Naive thymus-derived CD4-positive, alpha-beta T cell (primary cell): ENCODE results near the gene SDCCAG8. TPM values are rescaled to one million over a fixed set of nuclear protein-coding genes. Genes with fewer than 3 reads are reported as not detected.

Experiments used
- ATAC-seq: fragments of 150-1000 bp; cut with Tn5 transposase; 2 replicates; pipeline ENCODE4 v1.10.0; 2021; ENCODE audit warnings: mild to moderate bottlenecking, moderate library complexity
- CTCF ChIA-PET: fragments of 350-600 bp; sonication (Branson Sonifier 250); formaldehyde crosslinking; loops from one replicate; lab custom pipeline; 2021; ENCODE audit warnings: antibody characterized with exemption; lab: Charles Lee
- POLR2A ChIA-PET: fragments of 350-600 bp; sonication (Branson Sonifier 250); formaldehyde crosslinking; loops from one replicate; lab custom pipeline; 2021; ENCODE audit warnings: antibody characterized with exemption, inconsistent platforms; lab: Charles Lee
- DNase-seq, 9 donors: peaks; one replicate each; pipeline versions ENCODE4 v3.0.0 to v3.0.0-alpha.2; 2020 to 2022; ENCODE audit warnings: mixed read lengths in 1 of 9
- H3K27ac ChIP-seq: one replicate; pipeline ENCODE4 v1.7.0; 2013; ENCODE audit warnings: mild to moderate bottlenecking, low read depth, low read length, moderate library complexity
- H3K27me3 ChIP-seq, 2 donors: one replicate each; pipeline ENCODE4 v1.7.0; 2013; ENCODE audit warnings: low read length in 2 of 2, mild to moderate bottlenecking in 2 of 2, moderate library complexity in 2 of 2; ENCODE audit not compliant: control insufficient read depth in 2 of 2, insufficient read depth in 2 of 2
- H3K36me3 ChIP-seq, 3 experiments: 1 replicate in 2 of 3; 2 replicates in 1 of 3; pipeline ENCODE4 v1.7.0; 2013; ENCODE audit warnings: low read length in 3 of 3, mild to moderate bottlenecking in 3 of 3, moderate library complexity in 1 of 3; ENCODE audit not compliant: insufficient read depth in 3 of 3, control insufficient read depth in 2 of 3
- H3K4me1 ChIP-seq, 2 donors: one replicate each; pipeline ENCODE4 v1.7.0; 2013; ENCODE audit warnings: low read length in 2 of 2, mild to moderate bottlenecking in 2 of 2, moderate library complexity in 1 of 2; ENCODE audit not compliant: control insufficient read depth in 2 of 2, insufficient read depth in 2 of 2
- H3K4me3 ChIP-seq: 2 replicates; pipeline ENCODE4 v1.7.0; 2013; ENCODE audit warnings: mild to moderate bottlenecking, low read length
- H3K9me3 ChIP-seq, 3 experiments: 1 replicate in 2 of 3; 2 replicates in 1 of 3; pipeline ENCODE4 v1.7.0; 2013; ENCODE audit warnings: low read length in 3 of 3; ENCODE audit not compliant: control insufficient read depth in 2 of 3
- H3K27ac Mint-ChIP-seq, 9 donors: one replicate each; pipeline ENCODE4 v1.8.0; 2020 to 2022; ENCODE audit warnings: mixed read lengths in 9 of 9, mild to moderate bottlenecking in 8 of 9, moderate library complexity in 5 of 9, inconsistent platforms in 2 of 9
- H3K27me3 Mint-ChIP-seq, 5 donors: one replicate each; pipeline ENCODE4 v1.8.0; 2021 to 2022; ENCODE audit warnings: mixed read lengths in 5 of 5, mild to moderate bottlenecking in 1 of 5
- H3K36me3 Mint-ChIP-seq, 5 donors: one replicate each; pipeline ENCODE4 v1.8.0; 2020 to 2022; ENCODE audit warnings: mixed read lengths in 5 of 5, mild to moderate bottlenecking in 3 of 5, inconsistent platforms in 1 of 5
- H3K4me1 Mint-ChIP-seq, 7 donors: one replicate each; pipeline ENCODE4 v1.8.0; 2020 to 2022; ENCODE audit warnings: mixed read lengths in 7 of 7, mild to moderate bottlenecking in 3 of 7, inconsistent platforms in 1 of 7
- H3K4me3 Mint-ChIP-seq, 10 donors: one replicate each; pipeline ENCODE4 v1.8.0; 2020 to 2022; ENCODE audit warnings: mild to moderate bottlenecking in 10 of 10, mixed read lengths in 10 of 10, moderate library complexity in 6 of 10, inconsistent platforms in 2 of 10
- H3K9me3 Mint-ChIP-seq, 11 donors: one replicate each; pipeline ENCODE4 v1.8.0; 2020 to 2022; ENCODE audit warnings: mixed read lengths in 11 of 11, mild to moderate bottlenecking in 4 of 11, inconsistent platforms in 1 of 11, moderate library complexity in 1 of 11
- intact Hi-C, 2 donors: fragments of 100-400 bp; cut with micrococcal nuclease; formaldehyde crosslinking; loops; one replicate each; pipeline ENCODE4 v1.15.1; 2023
- polyA plus RNA-seq, 2 donors: library from polyadenylated mRNA; unstranded; fragments of 300-500 nt; fragmentation: Illumina TruSeq; gene quantifications; one replicate each; pipeline ENCODE4 v1.2.3, GENCODE V29; 2021
- total RNA-seq, 6 experiments: library from RNA in 5 of 6; stranded (reverse) in 5 of 6; gene quantifications; 1 replicate in 5 of 6; 2 replicates in 1 of 6; pipeline ENCODE4 v1.2.3 and lab custom pipeline; 2021 to 2026

The SDCCAG8 gene
- total and polyA plus RNA-seq, 7 experiments from 2014 or later = 26.0 to 45.2 (median 39.1) TPM

GRCh38 chr1:243348331-243348730 lies 92.5 kb downstream of the SDCCAG8 start:
- Histone ChIP-seq H3K27me3 (no peaks in the 10 kb centered on the region), H3K4me1 (no peaks in the 10 kb centered on the region), H3K27ac (no peak overlapping the region), H3K36me3 (no peaks in the 10 kb centered on the region), H3K4me3 (no peak overlapping the region), H3K9me3 (no peaks in the 10 kb centered on the region)
- Mint-ChIP-seq H3K27ac (no peak overlapping the region), H3K4me3 (no peak overlapping the region), H3K9me3 (no peaks in the 10 kb centered on the region), H3K27me3 (no peaks in the 10 kb centered on the region), H3K36me3 (peaks cover 7 to 46% (median 22%) of the 10 kb centered on the region in 5 donors), H3K4me1 (peaks cover 0 to 10% (median 6%) of the 10 kb centered on the region in 7 donors)
- CTCF ChIA-PET = interaction anchor here (0.7 kb wide), 1 partner anchor 1739 kb away, joined by 3 read pairs; no protein-coding TSS in a partner anchor
- no peak for ATAC-seq
- POLR2A ChIA-PET = no interaction called here
- DNase-seq = no peak
- intact Hi-C loops = no loop called here

- intact Hi-C loops = no loop called here
- Histone ChIP-seq H3K36me3 (no peaks in the 10 kb centered on the region), H3K27me3 (no peaks in the 10 kb centered on the region), H3K4me1 (no peaks in the 10 kb centered on the region), H3K27ac (no peak overlapping the region), H3K9me3 (no peaks in the 10 kb centered on the region), H3K4me3 (no peak overlapping the region)
- H3K4me3 Mint-ChIP-seq = no peak overlapping the region
- CTCF ChIA-PET = no interaction called here
- ATAC-seq (no peak), DNase-seq (no peak)
- no peak overlapping the region for H3K27ac Mint-ChIP-seq
- no peaks in the 10 kb centered on the region for H3K9me3 Mint-ChIP-seq
- peaks cover 1 to 15% (median 13%) of the 10 kb centered on the region in 7 donors for H3K4me1 Mint-ChIP-seq
- H3K27me3 Mint-ChIP-seq = no peaks in the 10 kb centered on the region
- H3K36me3 Mint-ChIP-seq = peaks cover 9 to 43% (median 20%) of the 10 kb centered on the region in 5 donors
- POLR2A ChIA-PET = no interaction called here
Observed at GRCh38 chr1:243349128-243349527, 93.3 kb downstream of the SDCCAG8 start.

DNA sequence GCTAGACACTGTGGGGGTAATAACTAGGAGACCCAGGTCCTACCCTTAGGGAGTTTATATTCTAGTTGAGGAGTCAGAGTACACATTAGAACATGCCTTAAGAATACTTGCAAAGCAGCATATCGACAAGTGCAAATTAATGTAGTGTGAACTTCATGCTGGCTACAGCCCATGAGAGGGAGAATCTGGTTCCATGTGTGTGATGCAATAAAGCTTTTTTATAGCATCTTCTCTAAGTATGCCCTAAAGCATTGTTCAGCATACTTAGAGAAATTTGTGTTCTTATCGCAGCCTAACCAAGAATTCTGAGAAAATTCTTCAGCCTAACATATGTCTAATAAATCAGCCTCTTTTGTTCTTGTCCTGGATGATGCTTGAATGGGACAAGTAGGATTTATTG lies 95.5 kb downstream of the SDCCAG8 start:
- no peak overlapping the region for H3K27ac ChIP-seq
- H3K27me3 Mint-ChIP-seq = no peaks in the 10 kb centered on the region
- POLR2A ChIA-PET = no interaction called here
- no peak overlapping the region for H3K4me3 ChIP-seq
- no peaks in the 10 kb centered on the region for H3K4me1 ChIP-seq
- no peaks in the 10 kb centered on the region for H3K36me3 ChIP-seq
- H3K4me3 Mint-ChIP-seq = no peak overlapping the region
- H3K27me3 ChIP-seq = no peaks in the 10 kb centered on the region
- intact Hi-C loops = no loop called here
- peak overlapping the region in 1 of 9 donors; percentile 72 for H3K27ac Mint-ChIP-seq
- peaks cover 9 to 45% (median 22%) of the 10 kb centered on the region in 5 donors for H3K36me3 Mint-ChIP-seq
- DNase-seq = no peak
- H3K9me3 ChIP-seq = no peaks in the 10 kb centered on the region
- CTCF ChIA-PET = no interaction called here
- no peak for ATAC-seq
- no peaks in the 10 kb centered on the region for H3K9me3 Mint-ChIP-seq
- H3K4me1 Mint-ChIP-seq = peaks cover 9 to 23% (median 21%) of the 10 kb centered on the region in 7 donors

DNA sequence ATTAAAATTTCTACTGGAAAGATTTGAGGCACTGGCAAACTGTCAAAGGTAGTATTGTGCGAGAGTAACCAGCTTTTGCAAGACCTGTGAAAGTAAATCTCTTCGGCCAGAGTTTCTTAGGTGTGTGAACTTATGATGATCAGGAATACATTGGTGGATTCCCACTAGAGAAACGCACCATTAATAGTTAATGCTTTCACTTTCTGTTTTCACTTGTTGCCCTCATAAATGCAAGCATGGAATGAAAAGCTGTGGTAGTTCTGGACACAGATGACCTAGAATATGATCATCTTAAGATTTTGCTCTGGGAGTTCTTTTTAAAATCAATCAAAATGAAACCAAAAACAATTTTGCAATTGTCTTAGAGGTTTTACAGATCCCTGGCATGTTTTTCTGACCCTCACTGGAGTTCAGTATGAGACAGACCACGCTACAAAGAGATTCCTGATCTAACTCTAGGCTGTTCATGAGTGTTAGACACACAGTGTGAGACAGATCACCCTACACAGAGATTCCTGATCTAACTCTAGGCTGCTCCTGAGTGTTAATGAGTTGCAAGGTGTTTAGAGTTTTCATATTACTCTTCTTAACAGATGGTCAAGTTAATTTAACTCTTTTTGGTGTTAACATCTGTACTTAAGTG lies 98.8 kb downstream of the SDCCAG8 start:
- ChIA-PET POLR2A (no interaction called here), CTCF (no interaction called here)
- peaks cover 6 to 45% (median 23%) of the 10 kb centered on the region in 5 donors for H3K36me3 Mint-ChIP-seq
- peak overlapping the region; percentile 14 to 78 (median 59) for H3K27ac Mint-ChIP-seq
- peaks cover 0 to 1% (median 0%) of the 10 kb centered on the region in 11 donors for H3K9me3 Mint-ChIP-seq
- no peak overlapping the region for H3K27ac ChIP-seq
- no peaks in the 10 kb centered on the region for H3K36me3 ChIP-seq
- intact Hi-C loops = no loop called here
- H3K9me3 ChIP-seq = no peaks in the 10 kb centered on the region
- DNase-seq (peak in 2 of 9 donors; percentile 4 to 13), ATAC-seq (peak; percentile 29)
- H3K4me3 Mint-ChIP-seq = peak overlapping the region; percentile 43 to 82 (median 78)
- H3K27me3 ChIP-seq = no peaks in the 10 kb centered on the region
- no peaks in the 10 kb centered on the region for H3K27me3 Mint-ChIP-seq
- peak overlapping the region; percentile 39 for H3K4me3 ChIP-seq
- H3K4me1 ChIP-seq = no peaks in the 10 kb centered on the region
- peaks cover 9 to 22% (median 20%) of the 10 kb centered on the region in 7 donors for H3K4me1 Mint-ChIP-seq

DNA sequence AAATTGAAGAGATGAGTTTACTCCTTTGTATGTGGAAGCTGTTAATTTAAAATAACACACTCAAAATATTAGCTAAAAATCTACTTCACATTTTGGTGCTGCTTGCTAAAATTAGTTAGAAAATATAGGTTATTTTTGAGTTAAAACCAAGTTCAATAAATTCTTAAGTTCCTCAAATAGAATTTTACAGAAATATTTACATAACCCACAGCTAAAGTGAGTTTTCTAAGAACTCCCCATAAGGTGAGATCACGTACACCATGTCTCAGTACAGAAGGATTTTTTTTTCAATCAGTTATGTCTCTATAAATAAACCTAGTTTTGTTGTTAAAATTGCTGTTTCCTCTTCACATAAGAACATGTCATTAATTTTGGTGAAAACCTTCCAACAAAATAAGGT lies 108.0 kb downstream of the SDCCAG8 start:
- Mint-ChIP-seq H3K36me3 (peaks cover 13 to 35% (median 25%) of the 10 kb centered on the region in 5 donors), H3K9me3 (no peaks in the 10 kb centered on the region), H3K4me1 (peaks cover 0 to 8% (median 0%) of the 10 kb centered on the region in 7 donors), H3K4me3 (no peak overlapping the region), H3K27ac (no peak overlapping the region), H3K27me3 (no peaks in the 10 kb centered on the region)
- ChIA-PET POLR2A (no interaction called here), CTCF (interaction anchor here (1.0 kb wide), 1 partner anchor 953 kb away, joined by 3 read pairs; no protein-coding TSS in a partner anchor)
- no peak overlapping the region for H3K4me3 ChIP-seq
- no peaks in the 10 kb centered on the region for H3K4me1 ChIP-seq
- H3K27me3 ChIP-seq = no peaks in the 10 kb centered on the region
- H3K27ac ChIP-seq = no peak overlapping the region
- no peaks in the 10 kb centered on the region for H3K9me3 ChIP-seq
- ATAC-seq (no peak), DNase-seq (no peak)
- H3K36me3 ChIP-seq = peaks cover 0 to 9% (median 0%) of the 10 kb centered on the region in 3 experiments
- intact Hi-C loops = no loop called here

DNA sequence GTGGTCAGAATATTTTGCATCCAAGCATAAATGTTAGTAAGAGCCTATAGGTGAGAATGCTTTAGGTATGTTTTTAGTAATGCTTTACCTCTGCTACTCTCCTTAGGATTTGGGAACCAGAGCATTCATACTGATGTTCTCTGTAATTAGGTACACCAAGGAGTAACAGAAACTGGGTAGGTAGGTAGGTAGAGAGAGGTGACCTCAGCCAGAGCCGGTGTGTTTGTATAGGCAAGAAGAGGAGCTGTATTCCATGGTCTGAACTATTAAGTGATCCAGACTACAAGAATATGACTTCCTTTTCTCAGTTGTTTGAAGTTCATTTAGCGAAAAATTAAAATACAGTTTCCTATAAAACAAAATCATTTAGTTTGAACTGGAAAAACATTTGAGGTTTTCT lies 108.5 kb downstream of the SDCCAG8 start:
- Mint-ChIP-seq H3K4me1 (peaks cover 0 to 8% (median 0%) of the 10 kb centered on the region in 7 donors), H3K27ac (no peak overlapping the region)
- CTCF ChIA-PET = interaction anchor here (1.0 kb wide), 1 partner anchor 952 kb away, joined by 3 read pairs; no protein-coding TSS in a partner anchor

More for the DNA sequence above, 108.5 kb downstream of the SDCCAG8 start:
- H3K36me3 ChIP-seq = peaks cover 0 to 9% (median 0%) of the 10 kb centered on the region in 3 experiments
- Mint-ChIP-seq H3K27me3 (no peaks in the 10 kb centered on the region), H3K4me3 (no peak overlapping the region), H3K36me3 (peaks cover 14 to 39% (median 29%) of the 10 kb centered on the region in 5 donors), H3K9me3 (no peaks in the 10 kb centered on the region)
- no peak overlapping the region for H3K4me3 ChIP-seq
- intact Hi-C loops = no loop called here
- DNase-seq (no peak), ATAC-seq (no peak)
- H3K27ac ChIP-seq = no peak overlapping the region
- H3K4me1 ChIP-seq = no peaks in the 10 kb centered on the region
- H3K27me3 ChIP-seq = no peaks in the 10 kb centered on the region
- H3K9me3 ChIP-seq = no peaks in the 10 kb centered on the region
- POLR2A ChIA-PET = no interaction called here
